Activated CD4-positive, CD25-positive, alpha-beta regulatory T cell treated with anti-CD3 and anti-CD28 coated beads, Interleukin-2, amount 50 U/mL, for 24 hours (primary cell): Measurements from ENCODE around the gene IZUMO4.
"Not testable (repeated sequence)": the region's sequence is repeated elsewhere in the genome, so short reads cannot be mapped to it uniquely, and the experiment has no call there.

Source experiments
- ATAC-seq, 2 donors: fragments of 150-1000 bp; cut with Tn5 transposase; one replicate each; pipeline ENCODE4 v1.10.0; 2021; ENCODE audit warnings: mild to moderate bottlenecking in 1 of 2, moderate library complexity in 1 of 2

The IZUMO4 gene

GRCh38 chr19:2129022-2129421 lies 32.3 kb downstream of the IZUMO4 start:
- no peak for ATAC-seq

- ATAC-seq, result no peak
These were observed 32.8 kb downstream of the IZUMO4 start for GRCh38 chr19:2129486-2129885.

- ATAC-seq, result no peak
These were observed 33.4 kb downstream of the IZUMO4 start for GRCh38 chr19:2129892-2130770.

- ATAC-seq, result not testable (repeated sequence)
These were observed 34.6 kb downstream of the IZUMO4 start for GRCh38 chr19:2131012-2131975.

DNA sequence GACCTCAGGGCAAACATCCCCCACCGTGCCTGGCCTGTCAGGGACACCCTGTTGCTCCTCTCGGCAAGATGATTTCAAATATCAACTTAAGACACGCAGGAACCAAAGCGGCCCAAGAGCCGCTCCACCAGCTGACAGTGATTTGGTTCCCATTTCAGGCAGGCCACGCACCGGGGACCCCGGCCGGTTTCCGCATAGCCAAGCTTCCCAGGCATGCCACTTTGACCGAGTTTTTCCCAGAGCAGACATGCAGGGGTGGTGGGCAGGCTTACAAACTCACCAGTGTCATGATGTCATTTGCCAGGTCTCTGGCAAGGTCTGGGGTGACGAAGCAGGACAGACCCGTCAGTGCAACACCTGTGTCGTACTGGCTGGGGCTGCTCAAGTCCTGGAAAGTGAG lies 35.5 kb downstream of the IZUMO4 start:
- no peak for ATAC-seq

DNA sequence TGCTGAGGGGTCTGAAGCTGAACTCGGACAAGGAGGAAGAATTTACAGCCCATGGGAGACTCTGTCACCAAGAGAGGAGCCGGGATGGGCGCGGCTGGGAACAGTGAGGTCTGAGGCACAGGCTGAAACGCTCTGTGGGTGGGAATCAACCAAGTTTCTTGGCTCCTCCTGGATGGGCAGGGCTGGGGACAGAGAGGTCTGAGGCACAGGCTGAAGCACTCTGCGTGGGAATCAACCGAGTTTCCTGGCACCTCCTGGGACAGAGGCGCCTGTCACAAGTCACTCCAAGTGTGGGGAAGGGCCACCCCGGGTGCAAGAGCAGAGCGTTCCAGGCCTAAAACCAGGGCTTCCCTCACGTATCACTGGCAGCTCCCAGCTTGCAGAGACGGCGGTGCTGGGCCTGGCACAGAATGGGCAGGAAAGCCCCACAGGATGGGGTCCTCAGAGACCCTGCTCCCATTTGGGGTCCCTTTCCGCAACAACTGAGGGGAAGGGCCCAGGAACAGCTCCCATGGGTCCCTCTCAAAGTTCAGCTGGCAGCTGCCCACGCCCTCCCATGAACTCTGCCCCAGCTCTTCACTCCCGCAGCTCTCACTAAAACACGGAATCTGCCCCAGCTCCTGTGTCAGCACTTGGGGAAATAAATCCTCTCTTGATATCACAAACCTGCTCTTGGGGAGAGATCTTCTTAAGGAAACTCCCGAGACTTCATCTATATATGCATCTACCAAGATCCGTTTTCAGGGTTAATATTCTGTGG lies 36.2 kb downstream of the IZUMO4 start:
- ATAC-seq, result no peak

GRCh38 chr19:2135474-2136402 lies 39.0 kb downstream of the IZUMO4 start:
- no peak for ATAC-seq

DNA sequence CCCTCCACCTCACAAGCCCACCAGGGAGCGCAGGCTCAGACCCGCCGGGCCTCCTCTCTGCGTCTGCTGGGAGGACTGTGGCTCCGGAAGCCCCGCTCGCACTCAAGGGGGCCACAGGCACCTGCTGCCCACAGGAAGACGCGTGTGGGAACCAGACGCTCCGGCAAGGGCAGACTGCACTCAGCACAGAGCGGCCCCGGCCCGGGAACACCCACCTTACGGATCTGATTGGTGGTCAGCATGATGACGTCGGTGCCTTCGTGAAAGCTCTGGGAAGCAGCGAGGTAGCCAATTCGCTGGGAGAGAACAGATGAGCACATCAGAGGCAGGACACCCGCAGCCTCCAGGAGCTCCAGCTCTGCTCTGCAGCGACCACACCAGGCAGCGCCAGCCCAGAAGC lies 40.1 kb downstream of the IZUMO4 start:
- no peak for ATAC-seq

DNA sequence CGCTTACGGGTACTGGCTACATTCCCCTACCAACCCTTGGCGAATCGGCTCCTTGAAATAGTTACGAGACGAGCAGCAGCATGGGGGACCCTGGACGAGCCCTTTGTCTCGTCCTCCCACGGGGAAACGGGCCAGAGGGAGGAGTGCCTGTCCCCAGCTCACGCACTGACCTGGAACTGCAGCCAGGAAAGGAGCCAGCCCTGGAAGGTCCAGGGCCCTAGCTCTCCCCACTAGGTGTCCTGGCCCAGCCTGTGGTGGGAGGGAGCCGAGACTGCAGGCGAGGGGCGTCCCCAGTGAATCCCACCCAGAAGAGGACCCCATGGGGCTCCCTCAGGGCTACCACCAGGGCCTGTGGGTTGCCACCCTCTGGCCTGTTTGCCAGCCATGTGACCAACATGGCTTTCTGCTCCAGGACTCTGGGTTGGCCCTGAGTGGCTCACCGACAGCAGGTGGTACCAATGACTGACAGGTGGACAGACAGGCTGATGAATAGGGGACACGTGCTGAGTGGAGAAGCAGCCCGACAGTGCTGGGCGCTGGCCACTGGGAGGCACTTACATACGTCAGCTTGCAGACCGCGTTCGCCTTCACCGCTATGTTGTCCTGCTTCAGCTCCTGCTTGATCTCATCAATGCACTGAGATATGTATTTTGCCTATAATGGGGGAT lies 41.5 kb downstream of the IZUMO4 start:
- no peak for ATAC-seq

GRCh38 chr19:2139385-2140137 lies 42.8 kb downstream of the IZUMO4 start:
- no peak for ATAC-seq

DNA sequence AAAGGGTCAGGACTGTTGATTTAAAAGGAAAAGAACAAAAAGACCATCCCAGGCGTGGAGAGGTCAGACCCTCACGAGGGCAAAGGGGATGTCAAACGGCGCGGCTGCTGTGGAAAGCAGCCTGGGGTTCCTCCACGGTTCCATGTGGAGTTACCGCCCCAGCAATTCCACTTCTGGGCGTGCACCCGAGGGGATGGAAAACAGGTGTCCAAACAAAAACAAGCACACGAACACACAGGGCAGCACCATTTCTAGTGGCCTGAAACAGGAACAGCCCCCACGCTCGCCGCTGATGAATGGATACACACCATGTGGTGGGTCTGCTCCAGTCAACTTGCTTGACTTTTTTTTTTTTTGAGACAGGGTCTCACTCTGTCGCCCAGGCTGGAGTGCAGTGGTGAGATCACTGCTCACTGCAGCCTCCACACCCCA lies 43.4 kb downstream of the IZUMO4 start:
- no peak for ATAC-seq

DNA sequence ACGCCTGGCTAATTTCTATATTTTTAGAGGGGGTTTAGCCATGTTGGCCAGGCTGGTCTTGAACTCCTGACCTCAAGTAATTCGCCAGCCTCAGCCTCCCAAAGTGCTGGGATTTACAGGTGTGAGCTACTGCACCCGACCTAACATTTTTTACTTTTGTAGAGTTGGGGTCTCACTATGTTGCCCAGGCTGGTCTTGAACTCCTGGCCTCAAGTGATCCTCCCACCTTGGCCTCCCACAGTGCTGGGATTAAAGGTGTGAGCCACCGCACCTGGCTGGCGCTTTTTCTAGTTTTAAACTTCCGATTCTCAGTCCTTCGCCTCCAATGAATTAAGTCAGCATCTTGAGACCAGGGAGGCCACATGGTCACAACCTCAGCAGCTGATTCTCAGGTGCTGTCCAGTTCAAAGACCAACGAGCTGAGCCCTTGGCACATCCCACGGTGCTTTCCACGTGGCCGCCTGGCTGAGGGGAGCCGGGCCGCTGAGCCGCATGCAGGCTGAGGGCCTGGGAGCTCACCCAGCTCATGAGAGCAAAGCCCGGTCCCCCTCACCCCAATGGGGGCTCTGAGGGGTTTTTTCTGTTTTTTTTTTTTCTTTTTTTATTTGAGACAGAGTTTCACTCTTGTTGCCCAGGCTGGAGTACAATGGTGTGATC lies 45.6 kb downstream of the IZUMO4 start:
- no peak for ATAC-seq

DNA sequence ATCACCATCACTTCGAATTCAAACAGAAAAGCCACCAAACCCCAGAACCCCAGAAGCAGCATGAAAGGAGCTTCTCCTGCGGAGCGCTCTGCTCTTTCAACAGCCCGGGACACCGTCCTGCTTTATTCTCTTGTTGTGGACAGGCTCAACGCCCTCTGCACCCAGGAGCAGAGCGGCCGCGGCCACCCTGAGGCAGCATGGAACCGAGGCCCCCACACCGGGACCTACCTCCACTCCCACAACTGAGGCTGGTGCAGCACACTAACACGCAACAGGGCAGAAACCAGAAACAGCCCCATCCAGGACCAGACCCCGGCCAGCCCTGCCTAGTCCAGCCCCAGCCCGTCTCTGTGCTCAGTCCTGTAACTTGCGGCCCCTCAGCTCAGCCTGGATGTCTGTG lies 47.5 kb downstream of the IZUMO4 start:
- no peak for ATAC-seq

DNA sequence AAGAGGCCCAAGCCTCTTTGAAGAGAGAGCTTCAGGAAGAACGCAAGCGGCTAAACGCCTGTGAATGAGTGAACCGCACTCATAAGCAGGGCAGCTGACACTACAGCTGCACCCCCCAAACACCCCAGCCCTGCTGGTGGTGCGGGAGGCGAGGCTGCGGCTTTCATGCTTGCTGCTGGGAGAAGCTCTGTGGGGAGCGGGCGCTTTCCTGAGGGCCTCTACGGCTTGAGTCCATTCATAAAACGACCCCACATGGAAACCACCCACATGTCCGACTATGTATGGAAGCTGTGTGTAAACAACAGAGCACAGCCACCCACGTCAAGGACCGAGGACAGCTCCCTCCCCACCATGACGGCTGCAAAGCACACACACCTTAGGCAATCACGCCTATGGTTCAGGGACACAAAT lies 49.1 kb downstream of the IZUMO4 start:
- no peak for ATAC-seq

- no peak for ATAC-seq
These were observed 51.9 kb downstream of the IZUMO4 start for GRCh38 chr19:2148482-2149135.
